H9 (cell line): ENCODE measurements around the gene ABL2. TPM values are rescaled to one million over a fixed set of nuclear protein-coding genes. Genes with fewer than 3 reads are reported as not detected.

ENCODE experiments used
- DNase-seq: peaks from one replicate; pipeline ENCODE4 v3.0.0-alpha.2; 2017
- H2AFZ ChIP-seq: one replicate; pipeline ENCODE4 v1.6.1; 2013; ENCODE audit warnings: mild to moderate bottlenecking, low read length, control low read depth, moderate library complexity
- H2AK5ac ChIP-seq: 2 replicates; pipeline ENCODE4 v1.6.1; 2013; ENCODE audit warnings: low read length, control low read depth, mixed read lengths; ENCODE audit not compliant: insufficient read length
- H2BK120ac ChIP-seq: one replicate; pipeline ENCODE4 v1.6.1; 2013; ENCODE audit warnings: low read depth, mild to moderate bottlenecking, low read length, control low read depth, inconsistent platforms; ENCODE audit not compliant: poor library complexity, severe bottlenecking
- H2BK12ac ChIP-seq: 2 replicates; pipeline ENCODE4 v1.6.1; 2013; ENCODE audit warnings: low read length, control low read depth, mixed read lengths, low read depth; ENCODE audit not compliant: insufficient read length
- H2BK15ac ChIP-seq: 2 replicates; pipeline ENCODE4 v1.6.1; 2013; ENCODE audit warnings: low read depth, low read length, control low read depth
- H2BK20ac ChIP-seq: one replicate; pipeline ENCODE4 v1.6.1; 2013; ENCODE audit warnings: low read depth, mild to moderate bottlenecking, low read length, control low read depth, inconsistent platforms; ENCODE audit not compliant: poor library complexity, severe bottlenecking
- H2BK5ac ChIP-seq: 2 replicates; pipeline ENCODE4 v1.6.1; 2013; ENCODE audit warnings: low read length, control low read depth, mixed read lengths; ENCODE audit not compliant: insufficient read length
- H3K14ac ChIP-seq: 2 replicates; pipeline ENCODE4 v1.6.1; 2013; ENCODE audit warnings: low read length, control low read depth; ENCODE audit not compliant: insufficient read depth
- H3K18ac ChIP-seq: 2 replicates; pipeline ENCODE4 v1.6.1; 2013; ENCODE audit warnings: low read depth, mild to moderate bottlenecking, mixed read lengths, low read length, control low read depth; ENCODE audit not compliant: insufficient read length
- H3K23ac ChIP-seq: 2 replicates; pipeline ENCODE4 v1.6.1; 2013; ENCODE audit warnings: low read length, control low read depth, mixed read lengths, low read depth; ENCODE audit not compliant: insufficient read length
- H3K23me2 ChIP-seq: 2 replicates; pipeline ENCODE4 v1.6.1; 2013; ENCODE audit warnings: low read depth, mild to moderate bottlenecking, mixed read lengths, low read length, control low read depth; ENCODE audit not compliant: insufficient read length, poor library complexity, severe bottlenecking
- H3K27ac ChIP-seq: 2 replicates; pipeline ENCODE4 v1.5.1; 2013; ENCODE audit warnings: low read length, control low read depth, mixed read lengths, low read depth; ENCODE audit not compliant: insufficient read length
- H3K27me3 ChIP-seq: 2 replicates; pipeline ENCODE4 v1.6.1; 2013; ENCODE audit warnings: low read length, control low read depth, inconsistent platforms; ENCODE audit not compliant: insufficient read depth
- H3K4ac ChIP-seq: 2 replicates; pipeline ENCODE4 v1.6.1; 2013; ENCODE audit warnings: low read depth, mild to moderate bottlenecking, control low read depth, inconsistent platforms, low read length, moderate library complexity
- H3K4me1 ChIP-seq: 2 replicates; pipeline ENCODE4 v1.6.1; 2013; ENCODE audit warnings: low read length, control low read depth, inconsistent platforms; ENCODE audit not compliant: insufficient read depth
- H3K4me2 ChIP-seq: 2 replicates; pipeline ENCODE4 v1.6.1; 2013; ENCODE audit warnings: low read length, control low read depth, mixed read lengths; ENCODE audit not compliant: insufficient read length, insufficient read depth
- H3K56ac ChIP-seq: 2 replicates; pipeline ENCODE4 v1.6.1; 2013; ENCODE audit warnings: low read depth, mild to moderate bottlenecking, mixed read lengths, low read length, control low read depth; ENCODE audit not compliant: insufficient read length
- H3K79me1 ChIP-seq: 2 replicates; pipeline ENCODE4 v1.6.1; 2013; ENCODE audit warnings: low read depth, mild to moderate bottlenecking, moderate library complexity, low read length, control low read depth, inconsistent platforms; ENCODE audit not compliant: insufficient read depth, poor library complexity, severe bottlenecking
- H3K79me2 ChIP-seq: 2 replicates; pipeline ENCODE4 v1.6.1; 2013; ENCODE audit warnings: low read length, control low read depth, inconsistent platforms; ENCODE audit not compliant: insufficient read depth
- H3K9ac ChIP-seq: 2 replicates; pipeline ENCODE4 v1.6.1; 2013; ENCODE audit warnings: low read length, control low read depth, mixed read lengths; ENCODE audit not compliant: insufficient read length; ENCODE audit errors: extremely low read depth
- H3K9me3 ChIP-seq: one replicate; pipeline ENCODE4 v1.6.1; 2013; ENCODE audit warnings: low read depth, low read length, inconsistent platforms; ENCODE audit not compliant: control insufficient read depth
- H3T11ph ChIP-seq: one replicate; pipeline ENCODE4 v1.6.1; 2013; ENCODE audit warnings: mild to moderate bottlenecking, low read length, control low read depth, inconsistent platforms
- H4K20me1 ChIP-seq: one replicate; pipeline ENCODE4 v1.6.1; 2013; ENCODE audit not compliant: control insufficient read depth, insufficient read length, insufficient read depth
- H4K5ac ChIP-seq: 2 replicates; pipeline ENCODE4 v1.6.1; 2013; ENCODE audit warnings: low read depth, mild to moderate bottlenecking, mixed read lengths, low read length, control low read depth; ENCODE audit not compliant: insufficient read length
- H4K8ac ChIP-seq: replicated peaks from 2 replicates; pipeline ENCODE4 v1.6.1; 2013; ENCODE audit warnings: low read length, control low read depth, mixed read lengths, low read depth; ENCODE audit not compliant: insufficient read length
- H4K91ac ChIP-seq: 2 replicates; pipeline ENCODE4 v1.6.1; 2013; ENCODE audit warnings: low read depth, mild to moderate bottlenecking, moderate library complexity, mixed read lengths, low read length, control low read depth; ENCODE audit not compliant: insufficient read length
- H3K27ac Mint-ChIP-seq, 3 experiments: 2 replicates in 2 of 3; 3 replicates in 1 of 3; pipeline ENCODE4 v1.8.0; 2020 to 2021; ENCODE audit warnings: mixed read lengths in 3 of 3, mild to moderate bottlenecking in 1 of 3, moderate library complexity in 1 of 3
- H3K27me3 Mint-ChIP-seq: 2 replicates; pipeline ENCODE4 v1.8.0; 2021; ENCODE audit warnings: low read depth, mild to moderate bottlenecking, moderate library complexity, mixed read lengths
- H3K36me3 Mint-ChIP-seq, 3 experiments: 2 replicates in 2 of 3; 3 replicates in 1 of 3; pipeline ENCODE4 v1.8.0; 2020 to 2021; ENCODE audit warnings: low read depth in 3 of 3, mixed read lengths in 3 of 3; ENCODE audit not compliant: insufficient read depth in 1 of 3
- H3K4me1 Mint-ChIP-seq, 2 experiments: 2 replicates each; pipeline ENCODE4 v1.8.0; 2020; ENCODE audit warnings: mixed read lengths in 2 of 2
- H3K4me3 Mint-ChIP-seq, 2 experiments: 2 replicates in 1 of 2; 3 replicates in 1 of 2; pipeline ENCODE4 v1.8.0; 2020 to 2021; ENCODE audit warnings: mild to moderate bottlenecking in 2 of 2, mixed read lengths in 2 of 2, moderate library complexity in 1 of 2
- H3K9me3 Mint-ChIP-seq, 2 experiments: 2 replicates in 1 of 2; 3 replicates in 1 of 2; pipeline ENCODE4 v1.8.0; 2020; ENCODE audit warnings: mild to moderate bottlenecking in 2 of 2, mixed read lengths in 2 of 2, moderate library complexity in 1 of 2
- WGBS: extraction: QIAGEN DNeasy Blood & Tissue Kit; methylation state at CpG from one replicate; pipeline ENCODE4 v1.1.7; 2013; ENCODE audit warnings: missing lambda C conversion rate, low lambda C conversion rate, mixed read lengths; ENCODE audit not compliant: insufficient read length; ENCODE audit errors: extremely low coverage; 5-methylcytosine and 5-hydroxymethylcytosine counted together
- total RNA-seq: library from RNA; stranded (reverse); gene quantifications from 2 replicates; pipeline ENCODE4 v1.2.1, GENCODE V29; 2021
- TF ChIP-seq, protein P1 (sequence below): fragments of 200-600 bp; sonication (generic); conservative IDR thresholded peaks from 3 replicates; pipeline ENCODE4 v1.8.0; 2021; ENCODE audit warnings: antibody characterized with exemption, mild to moderate bottlenecking

The ABL2 gene
- total RNA-seq, 1 experiment from 2014 or later: 21.2 TPM

GRCh38 chr1:179253286-179253972, 24.0 kb upstream of the ABL2 start:
- H2BK15ac ChIP-seq: no peak overlapping the region
- no peak overlapping the region for H3K4me2 ChIP-seq
- H3T11ph ChIP-seq: no peak overlapping the region
- H2BK120ac ChIP-seq: no peak overlapping the region
- no peaks in the 10 kb centered on the region for H4K20me1 ChIP-seq
- no peaks in the 10 kb centered on the region for H3K9me3 ChIP-seq
- no peaks in the 10 kb centered on the region for H3K79me1 ChIP-seq
- no peak overlapping the region for H3K14ac ChIP-seq
- no CpG with 5 or more reads among the region's 8 CpGs for WGBS
- Mint-ChIP-seq H3K9me3 (no peaks in the 10 kb centered on the region), H3K27ac (no peak overlapping the region), H3K4me3 (no peak overlapping the region), H3K36me3 (no peaks in the 10 kb centered on the region), H3K27me3 (no peaks in the 10 kb centered on the region; the same call in 1 of the 2 replicates), H3K4me1 (no peaks in the 10 kb centered on the region)
- no peak overlapping the region for H2BK12ac ChIP-seq
- H4K91ac ChIP-seq: no peak overlapping the region
- no peak for DNase-seq
- no peak overlapping the region for H4K5ac ChIP-seq
- H3K27me3 ChIP-seq: no peaks in the 10 kb centered on the region
- H3K56ac ChIP-seq: no peak overlapping the region
- no peak overlapping the region for H2AK5ac ChIP-seq
- TF ChIP-seq, protein P1, sequence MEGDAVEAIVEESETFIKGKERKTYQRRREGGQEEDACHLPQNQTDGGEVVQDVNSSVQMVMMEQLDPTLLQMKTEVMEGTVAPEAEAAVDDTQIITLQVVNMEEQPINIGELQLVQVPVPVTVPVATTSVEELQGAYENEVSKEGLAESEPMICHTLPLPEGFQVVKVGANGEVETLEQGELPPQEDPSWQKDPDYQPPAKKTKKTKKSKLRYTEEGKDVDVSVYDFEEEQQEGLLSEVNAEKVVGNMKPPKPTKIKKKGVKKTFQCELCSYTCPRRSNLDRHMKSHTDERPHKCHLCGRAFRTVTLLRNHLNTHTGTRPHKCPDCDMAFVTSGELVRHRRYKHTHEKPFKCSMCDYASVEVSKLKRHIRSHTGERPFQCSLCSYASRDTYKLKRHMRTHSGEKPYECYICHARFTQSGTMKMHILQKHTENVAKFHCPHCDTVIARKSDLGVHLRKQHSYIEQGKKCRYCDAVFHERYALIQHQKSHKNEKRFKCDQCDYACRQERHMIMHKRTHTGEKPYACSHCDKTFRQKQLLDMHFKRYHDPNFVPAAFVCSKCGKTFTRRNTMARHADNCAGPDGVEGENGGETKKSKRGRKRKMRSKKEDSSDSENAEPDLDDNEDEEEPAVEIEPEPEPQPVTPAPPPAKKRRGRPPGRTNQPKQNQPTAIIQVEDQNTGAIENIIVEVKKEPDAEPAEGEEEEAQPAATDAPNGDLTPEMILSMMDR: no peak
- H2AFZ ChIP-seq: no peak overlapping the region
- no peak overlapping the region for H3K4ac ChIP-seq
- H3K23me2 ChIP-seq: no peaks in the 10 kb centered on the region
- no peak overlapping the region for H3K9ac ChIP-seq
- no peak overlapping the region for H3K27ac ChIP-seq
- no peak overlapping the region for H2BK20ac ChIP-seq
- no peak overlapping the region for H4K8ac ChIP-seq
- no peak overlapping the region for H3K18ac ChIP-seq
- no peak overlapping the region for H3K23ac ChIP-seq
- no peaks in the 10 kb centered on the region for H3K79me2 ChIP-seq
- no peak overlapping the region for H2BK5ac ChIP-seq
- H3K4me1 ChIP-seq: no peaks in the 10 kb centered on the region
